ENCODE data around the gene LDHA.

LDHA gene

DNA sequence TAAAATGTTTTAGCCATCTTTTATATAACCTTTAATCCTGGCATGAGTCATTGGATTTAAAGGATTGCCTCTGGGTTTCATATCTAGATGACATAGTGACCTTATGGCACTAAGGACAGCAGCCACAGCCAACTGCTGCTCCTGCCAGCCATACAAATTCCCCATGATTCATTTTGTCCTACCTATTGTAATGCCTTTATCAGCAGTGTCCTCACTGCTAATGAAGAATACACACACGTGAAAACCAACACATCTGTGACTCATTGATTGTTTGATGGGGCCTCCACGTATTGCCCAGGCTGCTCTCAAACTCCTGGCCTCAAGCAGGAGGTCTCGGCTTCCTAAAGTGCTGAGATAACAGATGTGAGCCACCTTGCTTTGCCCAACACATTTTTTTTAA, 63.1 kb downstream of the LDHA start:
- Histone ChIP-seq H3K4me1 (ENCODE audit: insufficient read depth, poor library complexity, severe bottlenecking) (no peaks in the 10 kb centered on the region), H3K27me3 (ENCODE audit: insufficient read depth, poor library complexity, severe bottlenecking) (no peaks in the 10 kb centered on the region), H3K27ac (ENCODE audit: poor library complexity, severe bottlenecking) (no peak overlapping the region), H3K36me3 (ENCODE audit: low read depth) (no peaks in the 10 kb centered on the region), H3K9me3 (ENCODE audit: severe bottlenecking) (no peaks in the 10 kb centered on the region), H3K4me3 (ENCODE audit: severe bottlenecking) (no peak overlapping the region)
- TF ChIP-seq, protein P1, sequence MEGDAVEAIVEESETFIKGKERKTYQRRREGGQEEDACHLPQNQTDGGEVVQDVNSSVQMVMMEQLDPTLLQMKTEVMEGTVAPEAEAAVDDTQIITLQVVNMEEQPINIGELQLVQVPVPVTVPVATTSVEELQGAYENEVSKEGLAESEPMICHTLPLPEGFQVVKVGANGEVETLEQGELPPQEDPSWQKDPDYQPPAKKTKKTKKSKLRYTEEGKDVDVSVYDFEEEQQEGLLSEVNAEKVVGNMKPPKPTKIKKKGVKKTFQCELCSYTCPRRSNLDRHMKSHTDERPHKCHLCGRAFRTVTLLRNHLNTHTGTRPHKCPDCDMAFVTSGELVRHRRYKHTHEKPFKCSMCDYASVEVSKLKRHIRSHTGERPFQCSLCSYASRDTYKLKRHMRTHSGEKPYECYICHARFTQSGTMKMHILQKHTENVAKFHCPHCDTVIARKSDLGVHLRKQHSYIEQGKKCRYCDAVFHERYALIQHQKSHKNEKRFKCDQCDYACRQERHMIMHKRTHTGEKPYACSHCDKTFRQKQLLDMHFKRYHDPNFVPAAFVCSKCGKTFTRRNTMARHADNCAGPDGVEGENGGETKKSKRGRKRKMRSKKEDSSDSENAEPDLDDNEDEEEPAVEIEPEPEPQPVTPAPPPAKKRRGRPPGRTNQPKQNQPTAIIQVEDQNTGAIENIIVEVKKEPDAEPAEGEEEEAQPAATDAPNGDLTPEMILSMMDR (IDR thresholded peaks at IDR 0.05; ENCODE audit: poor library complexity, severe bottlenecking) = no peak
- DNase-seq (ENCODE audit: low spot score) (no peak), ATAC-seq (ENCODE audit: low read depth) (peak; percentile 53)

All from RWPE2 (cell line).